Duodenal mucosa (tissue), 2 donors: Measurements from ENCODE around the gene ARNT2.

Source experiments
- H3K27ac ChIP-seq: one replicate; pipeline ENCODE4 v1.7.0; 2013; ENCODE audit warnings: low read depth, low read length
- H3K27me3 ChIP-seq, 2 donors: one replicate each; pipeline ENCODE4 v1.7.0; 2013; ENCODE audit warnings: low read length in 2 of 2, control low read depth in 1 of 2; ENCODE audit not compliant: insufficient read depth in 2 of 2, control insufficient read depth in 1 of 2
- H3K36me3 ChIP-seq, 2 donors: one replicate each; pipeline ENCODE4 v1.7.0; 2013; ENCODE audit warnings: low read length in 2 of 2, control low read depth in 1 of 2; ENCODE audit not compliant: insufficient read depth in 2 of 2, control insufficient read depth in 1 of 2
- H3K4me1 ChIP-seq, 2 donors: one replicate each; pipeline ENCODE4 v1.7.0; 2013; ENCODE audit warnings: low read length in 2 of 2, control low read depth in 1 of 2; ENCODE audit not compliant: insufficient read depth in 2 of 2, control insufficient read depth in 1 of 2
- H3K4me3 ChIP-seq, 2 donors: one replicate each; pipeline ENCODE4 v1.7.0; 2013; ENCODE audit warnings: low read length in 2 of 2, low read depth in 1 of 2
- H3K9ac ChIP-seq, 2 donors: one replicate each; pipeline ENCODE4 v1.7.0; 2013; ENCODE audit warnings: low read length in 2 of 2, low read depth in 1 of 2
- H3K9me3 ChIP-seq, 2 donors: one replicate each; pipeline ENCODE4 v1.7.0; 2013; ENCODE audit warnings: low read length in 2 of 2, control low read depth in 1 of 2; ENCODE audit not compliant: control insufficient read depth in 1 of 2

The ARNT2 gene

GRCh38 chr15:80559320-80559693, 155.1 kb downstream of the ARNT2 start:
- Histone ChIP-seq H3K27me3 (no peaks in the 10 kb centered on the region), H3K4me1 (peaks cover 0 to 3% of the 10 kb centered on the region in 2 donors), H3K4me3 (no peak overlapping the region), H3K9ac (no peak overlapping the region), H3K27ac (no peak overlapping the region), H3K9me3 (no peaks in the 10 kb centered on the region), H3K36me3 (no peaks in the 10 kb centered on the region)

GRCh38 chr15:80559761-80560160, 155.6 kb downstream of the ARNT2 start:
- Histone ChIP-seq H3K9ac (no peak overlapping the region), H3K9me3 (no peaks in the 10 kb centered on the region), H3K27ac (no peak overlapping the region), H3K27me3 (no peaks in the 10 kb centered on the region), H3K4me3 (no peak overlapping the region), H3K36me3 (no peaks in the 10 kb centered on the region), H3K4me1 (peaks cover 0 to 3% of the 10 kb centered on the region in 2 donors)

GRCh38 chr15:80560601-80561400, 156.6 kb downstream of the ARNT2 start:
- Histone ChIP-seq H3K9me3 (no peaks in the 10 kb centered on the region), H3K27ac (no peak overlapping the region), H3K36me3 (no peaks in the 10 kb centered on the region), H3K27me3 (no peaks in the 10 kb centered on the region), H3K4me1 (peaks cover 0 to 3% of the 10 kb centered on the region in 2 donors), H3K9ac (no peak overlapping the region), H3K4me3 (no peak overlapping the region)

DNA sequence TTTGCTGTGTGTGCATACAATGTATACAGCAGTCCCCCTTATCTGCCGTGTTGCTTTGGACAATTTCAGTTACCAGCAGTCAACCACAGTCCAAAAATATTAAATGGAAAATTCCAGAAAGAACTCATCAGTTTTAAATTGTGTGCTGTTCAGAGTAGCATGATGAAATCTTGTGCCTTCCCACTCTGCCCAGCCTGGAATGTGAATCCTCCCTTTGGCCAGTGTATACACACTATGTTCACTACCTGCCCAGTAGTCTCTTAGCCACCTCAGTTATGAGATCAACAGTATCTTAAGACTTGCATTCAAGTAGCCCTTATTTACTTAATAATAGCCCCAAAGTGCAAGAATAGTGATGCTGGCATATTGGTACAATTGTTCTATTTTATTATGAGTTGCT, 157.3 kb downstream of the ARNT2 start:
- Histone ChIP-seq H3K27me3 (no peaks in the 10 kb centered on the region), H3K9ac (no peak overlapping the region), H3K4me1 (peaks cover 0 to 3% of the 10 kb centered on the region in 2 donors), H3K9me3 (no peaks in the 10 kb centered on the region), H3K4me3 (no peak overlapping the region), H3K27ac (no peak overlapping the region), H3K36me3 (no peaks in the 10 kb centered on the region)

DNA sequence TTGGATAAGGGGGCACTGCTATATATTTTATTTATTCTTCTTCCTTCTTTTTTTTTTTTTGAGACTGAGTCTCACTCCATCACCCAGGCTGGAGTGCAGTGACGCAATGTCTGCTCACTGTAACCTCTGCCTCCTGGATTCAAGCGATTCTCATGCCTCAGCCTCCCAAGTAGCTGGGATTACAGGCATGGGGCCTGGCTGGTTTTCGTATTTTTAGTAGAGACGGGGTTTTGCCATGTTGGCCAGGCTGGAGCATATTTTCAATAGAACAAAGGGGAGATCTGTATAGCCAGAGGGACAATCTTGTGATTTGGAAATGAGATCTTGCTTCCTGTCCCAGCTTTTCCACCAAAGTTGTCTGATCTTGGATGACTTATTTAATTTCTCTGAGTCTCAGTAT, 157.9 kb downstream of the ARNT2 start:
- Histone ChIP-seq H3K9me3 (no peaks in the 10 kb centered on the region), H3K27ac (no peak overlapping the region), H3K9ac (no peak overlapping the region), H3K4me3 (no peak overlapping the region), H3K36me3 (no peaks in the 10 kb centered on the region), H3K27me3 (no peaks in the 10 kb centered on the region), H3K4me1 (peaks cover 0 to 3% of the 10 kb centered on the region in 2 donors)

DNA sequence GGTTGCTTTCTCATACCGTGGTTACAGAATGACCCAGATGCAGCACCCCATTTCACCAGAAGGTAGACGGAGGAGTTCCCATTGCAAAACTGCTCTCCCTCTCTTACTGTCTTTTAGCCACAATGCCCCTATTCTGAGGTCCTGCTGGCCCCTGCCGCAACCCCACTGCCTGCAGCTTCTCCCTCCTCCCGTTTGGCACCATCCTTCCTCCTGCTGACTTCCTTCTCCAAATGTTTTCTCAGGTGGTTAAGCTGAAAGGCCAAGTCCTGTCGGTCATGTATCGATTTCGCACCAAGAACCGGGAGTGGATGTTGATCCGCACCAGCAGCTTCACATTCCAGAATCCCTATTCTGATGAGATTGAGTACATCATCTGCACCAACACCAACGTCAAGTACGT, 158.7 kb downstream of the ARNT2 start:
- Histone ChIP-seq H3K9me3 (no peaks in the 10 kb centered on the region), H3K36me3 (no peaks in the 10 kb centered on the region), H3K27me3 (no peaks in the 10 kb centered on the region), H3K4me3 (no peak overlapping the region), H3K27ac (no peak overlapping the region), H3K4me1 (peaks cover 0 to 3% of the 10 kb centered on the region in 2 donors), H3K9ac (no peak overlapping the region)

GRCh38 chr15:80563372-80563997, 159.3 kb downstream of the ARNT2 start:
- Histone ChIP-seq H3K4me3 (no peak overlapping the region), H3K27ac (no peak overlapping the region), H3K9me3 (no peaks in the 10 kb centered on the region), H3K9ac (no peak overlapping the region), H3K4me1 (peaks cover 0 to 3% of the 10 kb centered on the region in 2 donors), H3K36me3 (no peaks in the 10 kb centered on the region), H3K27me3 (no peaks in the 10 kb centered on the region)

DNA sequence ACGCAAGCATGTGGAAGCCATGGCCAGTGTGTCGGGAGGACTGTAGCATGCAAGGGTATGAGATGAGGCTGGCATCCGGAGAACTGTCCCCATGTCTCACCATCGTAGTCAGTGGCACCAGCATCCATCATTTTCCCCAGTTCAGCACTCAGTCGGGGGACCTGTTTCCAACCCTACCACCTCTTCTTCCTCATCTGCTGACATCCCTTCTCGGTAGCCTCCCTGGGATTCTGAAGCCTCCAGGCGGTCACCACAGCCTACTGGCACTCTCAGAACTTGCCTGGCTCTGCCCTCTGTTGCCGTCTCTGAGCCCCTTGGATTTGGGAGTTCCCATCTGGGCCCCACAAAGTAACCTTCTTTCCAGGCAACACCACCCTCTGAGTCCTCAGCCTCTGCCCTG, 159.9 kb downstream of the ARNT2 start:
- H3K36me3 ChIP-seq, result no peaks in the 10 kb centered on the region
- no peaks in the 10 kb centered on the region for H3K27me3 ChIP-seq
- peaks cover 0 to 3% of the 10 kb centered on the region in 2 donors for H3K4me1 ChIP-seq
- H3K27ac ChIP-seq, result no peak overlapping the region
- H3K9me3 ChIP-seq, result no peaks in the 10 kb centered on the region
- H3K4me3 ChIP-seq, result no peak overlapping the region
- no peak overlapping the region for H3K9ac ChIP-seq

- Histone ChIP-seq H3K9me3 (no peaks in the 10 kb centered on the region), H3K9ac (no peak overlapping the region), H3K27ac (no peak overlapping the region), H3K4me3 (no peak overlapping the region), H3K27me3 (no peaks in the 10 kb centered on the region), H3K4me1 (peaks cover 0 to 3% of the 10 kb centered on the region in 2 donors), H3K36me3 (no peaks in the 10 kb centered on the region)
These were observed 161.2 kb downstream of the ARNT2 start for GRCh38 chr15:80565398-80565797.

- H3K27me3 ChIP-seq, result no peaks in the 10 kb centered on the region
- no peaks in the 10 kb centered on the region for H3K36me3 ChIP-seq
- H3K9me3 ChIP-seq, result no peaks in the 10 kb centered on the region
- H3K4me1 ChIP-seq, result peaks cover 0 to 3% of the 10 kb centered on the region in 2 donors
- no peak overlapping the region for H3K27ac ChIP-seq
- no peak overlapping the region for H3K4me3 ChIP-seq
- no peak overlapping the region for H3K9ac ChIP-seq
These were observed 161.8 kb downstream of the ARNT2 start for GRCh38 chr15:80565988-80566387.
